ENCODE results near the gene KIAA1217.

- TF ChIP-seq, protein P1, sequence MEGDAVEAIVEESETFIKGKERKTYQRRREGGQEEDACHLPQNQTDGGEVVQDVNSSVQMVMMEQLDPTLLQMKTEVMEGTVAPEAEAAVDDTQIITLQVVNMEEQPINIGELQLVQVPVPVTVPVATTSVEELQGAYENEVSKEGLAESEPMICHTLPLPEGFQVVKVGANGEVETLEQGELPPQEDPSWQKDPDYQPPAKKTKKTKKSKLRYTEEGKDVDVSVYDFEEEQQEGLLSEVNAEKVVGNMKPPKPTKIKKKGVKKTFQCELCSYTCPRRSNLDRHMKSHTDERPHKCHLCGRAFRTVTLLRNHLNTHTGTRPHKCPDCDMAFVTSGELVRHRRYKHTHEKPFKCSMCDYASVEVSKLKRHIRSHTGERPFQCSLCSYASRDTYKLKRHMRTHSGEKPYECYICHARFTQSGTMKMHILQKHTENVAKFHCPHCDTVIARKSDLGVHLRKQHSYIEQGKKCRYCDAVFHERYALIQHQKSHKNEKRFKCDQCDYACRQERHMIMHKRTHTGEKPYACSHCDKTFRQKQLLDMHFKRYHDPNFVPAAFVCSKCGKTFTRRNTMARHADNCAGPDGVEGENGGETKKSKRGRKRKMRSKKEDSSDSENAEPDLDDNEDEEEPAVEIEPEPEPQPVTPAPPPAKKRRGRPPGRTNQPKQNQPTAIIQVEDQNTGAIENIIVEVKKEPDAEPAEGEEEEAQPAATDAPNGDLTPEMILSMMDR (conservative IDR thresholded peaks at IDR 0.05; ENCODE audit: low read length) = no peak
- no peak for TF ChIP-seq EZH2phosphoT487 (IDR thresholded peaks at IDR 0.05; ENCODE audit: borderline replicate concordance)
These were observed 341.7 kb downstream of the KIAA1217 start for GRCh38 chr10:24550680-24551079.
